Heart left ventricle (tissue), 16 donors: ENCODE data around the gene SRBD1. TPM values are rescaled to one million over a fixed set of nuclear protein-coding genes. Genes with fewer than 3 reads are reported as not detected.

Source experiments
- ATAC-seq, 4 donors: fragments of 200-7000 bp; cut with Tn5 transposase; one replicate each; pipeline ENCODE4 v1.9.1; 2020 to 2022; ENCODE audit warnings: moderate library complexity in 4 of 4, mild to moderate bottlenecking in 3 of 4, moderate number of reproducible peaks in 1 of 4
- DNase-seq, 5 donors: peaks; one replicate each; pipeline ENCODE4 v3.0.0-alpha.2; 2020
- H3K27ac ChIP-seq, 12 donors: fragments of 200-600 bp; sonication (generic) in 4 of 12; one replicate each; pipeline versions ENCODE4 v1.5.0 to v1.8.0; 2016 to 2022; ENCODE audit warnings: mild to moderate bottlenecking in 2 of 12
- H3K27me3 ChIP-seq, 9 donors: fragments of 200-600 bp; sonication (generic) in 2 of 9; one replicate each; pipeline versions ENCODE4 v1.5.1 to v1.8.0; 2016 to 2022; ENCODE audit warnings: mild to moderate bottlenecking in 3 of 9
- H3K36me3 ChIP-seq, 9 donors: fragments of 200-600 bp; sonication (generic) in 2 of 9; one replicate each; pipeline versions ENCODE4 v1.5.0 to v1.8.0; 2018 to 2022; ENCODE audit warnings: mild to moderate bottlenecking in 2 of 9
- H3K4me1 ChIP-seq, 12 donors: fragments of 200-600 bp; sonication (generic) in 4 of 12; one replicate each; pipeline versions ENCODE4 v1.5.0 to v1.8.0; 2016 to 2022; ENCODE audit warnings: mild to moderate bottlenecking in 3 of 12
- H3K4me3 ChIP-seq, 12 donors: fragments of 200-600 bp; sonication (generic) in 4 of 12; one replicate each; pipeline versions ENCODE4 v1.5.0 to v1.8.0; 2017 to 2022; ENCODE audit warnings: mild to moderate bottlenecking in 9 of 12, moderate library complexity in 4 of 12
- H3K9me3 ChIP-seq, 12 donors: fragments of 200-600 bp; sonication (generic) in 4 of 12; one replicate each; pipeline versions ENCODE4 v1.5.0 to v1.8.0; 2016 to 2022; ENCODE audit warnings: mild to moderate bottlenecking in 1 of 12
- CTCF ChIP-seq, 12 donors: fragments of 200-600 bp; sonication (generic) in 4 of 12; IDR thresholded peaks; one replicate each; pipeline versions ENCODE4 v1.5.0 to v1.8.0; 2018 to 2022; ENCODE audit warnings: antibody characterized with exemption in 12 of 12, mild to moderate bottlenecking in 5 of 12
- POLR2A ChIP-seq, 2 donors: fragments of 450-650 bp; IDR thresholded peaks; one replicate each; pipeline ENCODE4 v1.6.1; 2017; ENCODE audit warnings: antibody characterized with exemption in 2 of 2, mild to moderate bottlenecking in 2 of 2, moderate library complexity in 2 of 2
- WGBS, 4 donors: extraction: QIAGEN DNeasy Blood & Tissue Kit in 2 of 4; methylation state at CpG; one replicate each; pipeline versions ENCODE4 v1.1.5 to v1.1.7; 2013 to 2018; 5-methylcytosine and 5-hydroxymethylcytosine counted together
- intact Hi-C, 10 donors: fragments of 100-400 bp; cut with DNase I; formaldehyde crosslinking; loops; one replicate each; pipeline versions ENCODE4 v1.11.1 to v1.14.2; 2022
- polyA plus RNA-seq, 2 donors: library from polyadenylated mRNA; stranded (reverse); fragments of 200-250 nt; gene quantifications; one replicate each; pipeline ENCODE4 v1.2.3, GENCODE V29; 2013
- total RNA-seq, 9 donors: library from RNA; depleted of rRNA in 2 of 9; stranded (reverse); fragments of >200 nt in 2 of 9; fragmentation: NEBNext Ultra II Directional in 3 of 9; extraction: Animal tissue kit (Norgen Biotek cat#: 25700) in 3 of 9; gene quantifications; one replicate each; pipeline versions ENCODE4 v1.1.0 to v1.2.4, GENCODE V29; 2016 to 2023
- donor health status: ischemic (EF 13 %, LVEDD 7.1; RV severe dilation, severe dysfunction).
- donor health status: healthy with polysubstance abuse.
- donor health status: DM: no; HTN: yes; CAD: no.
- donor health status: DM: no; HTN: no; CAD: no.
- donor health status: ischemic (EF 25% LVEDD 6.9; RV normal size, moderate dysfunction).
- donor health status: ischemic (EF 25% LVEDD 5.7; RV mildly dilated, moderate dysfunction).
- donor health status: healthy.
- donor health status: DM: yes; HTN: yes; CAD: no.
- donor health status: ischemic (EF 35%, LVEDD 5.7; RV mildly dilated, moderate dysfunction).
- donor health status: nonischemic (EF 11% LVEDD 7.7; RV severe dilation, severe dysfunction).
- donor health status: DM: yes; HTN: yes; CAD: no.
- donor health status: PGD.
- donor health status: ischemic (EF 29% LVEDD 5.4; RV normal size, mild dysfunction).
- donor health status: nonischemic (EF 23%, LVEDD 6.1; RV moderate dilation, normal function).

Gene SRBD1
- total and polyA plus RNA-seq, 11 donors: 3.0 to 16.9 (median 10.2) TPM

GRCh38 chr2:45540942-45541341 lies 70.1 kb downstream of the SRBD1 start:
- H3K4me1 ChIP-seq: no peaks in the 10 kb centered on the region
- peak in 1 of 4 donors; percentile 49 for ATAC-seq
- TF ChIP-seq POLR2A (IDR thresholded peaks at IDR 0.05) (no peak), CTCF (IDR thresholded peaks at IDR 0.05) (no peak)
- no peak for DNase-seq
- no peak overlapping the region for H3K4me3 ChIP-seq
- 98 to 100% (median 99%) methylated on average over 3 to 8 of the region's 8 CpGs for WGBS, 4 donors
- H3K36me3 ChIP-seq: peaks cover 0 to 59% (median 45%) of the 10 kb centered on the region in 9 donors
- no peaks in the 10 kb centered on the region for H3K27me3 ChIP-seq
- H3K27ac ChIP-seq: no peak overlapping the region
- intact Hi-C loops: no loop called here
- peaks cover 0 to 17% (median 10%) of the 10 kb centered on the region in 12 donors for H3K9me3 ChIP-seq

- no peak for ATAC-seq
- Histone ChIP-seq H3K4me1 (no peaks in the 10 kb centered on the region), H3K4me3 (no peak overlapping the region), H3K27me3 (no peaks in the 10 kb centered on the region), H3K9me3 (no peaks in the 10 kb centered on the region), H3K36me3 (peaks cover 0 to 16% (median 0%) of the 10 kb centered on the region in 9 donors), H3K27ac (no peak overlapping the region)
- intact Hi-C loops: no loop called here
- no peak for TF ChIP-seq POLR2A (IDR thresholded peaks at IDR 0.05)
- no peak for TF ChIP-seq CTCF (IDR thresholded peaks at IDR 0.05)
- DNase-seq: no peak
- WGBS, 4 donors: 79 to 93% (median 87%) methylated on average over 1 of the region's 1 CpG
Observed at GRCh38 chr2:45533771-45534170, 77.3 kb downstream of the SRBD1 start.

- Histone ChIP-seq H3K27me3 (no peaks in the 10 kb centered on the region), H3K36me3 (peaks cover 0 to 2% (median 0%) of the 10 kb centered on the region in 9 donors), H3K4me1 (no peaks in the 10 kb centered on the region), H3K9me3 (no peaks in the 10 kb centered on the region), H3K27ac (no peak overlapping the region), H3K4me3 (no peak overlapping the region)
- ATAC-seq (no peak), DNase-seq (no peak)
- intact Hi-C loops: no loop called here
- WGBS, 4 donors: 95 to 97% (median 97%) methylated on average over 3 of the region's 3 CpGs
- TF ChIP-seq CTCF (IDR thresholded peaks at IDR 0.05) (no peak), POLR2A (IDR thresholded peaks at IDR 0.05) (no peak)
Observed at GRCh38 chr2:45532181-45532580, 78.9 kb downstream of the SRBD1 start.

- DNase-seq (no peak), ATAC-seq (no peak)
- Histone ChIP-seq H3K27ac (no peak overlapping the region), H3K36me3 (peaks cover 0 to 2% (median 0%) of the 10 kb centered on the region in 9 donors), H3K27me3 (no peaks in the 10 kb centered on the region), H3K9me3 (peaks cover 0 to 4% (median 0%) of the 10 kb centered on the region in 12 donors), H3K4me3 (no peak overlapping the region), H3K4me1 (no peaks in the 10 kb centered on the region)
- WGBS, 4 donors: 92 to 100% (median 94%) methylated on average over 1 of the region's 1 CpG
- no peak for TF ChIP-seq CTCF (IDR thresholded peaks at IDR 0.05)
- TF ChIP-seq POLR2A (IDR thresholded peaks at IDR 0.05): no peak
- intact Hi-C loops: no loop called here
Observed at GRCh38 chr2:45524016-45524415, 87.1 kb downstream of the SRBD1 start.
